Breast epithelium (tissue), 3 donors: ENCODE measurements around the gene RPUSD3.

Experiments used
- POLR2A ChIP-seq: fragments of 450-650 bp; IDR thresholded peaks from one replicate; pipeline ENCODE4 v1.6.1; 2016; ENCODE audit warnings: antibody characterized with exemption, mild to moderate bottlenecking, moderate library complexity
- TF ChIP-seq, protein P1 (sequence below), 3 donors: fragments of 450-650 bp; IDR thresholded peaks; one replicate each; pipeline ENCODE4 v1.5.1; 2016 to 2017; ENCODE audit warnings: antibody characterized with exemption in 3 of 3, mild to moderate bottlenecking in 3 of 3, moderate library complexity in 3 of 3

DNA sequence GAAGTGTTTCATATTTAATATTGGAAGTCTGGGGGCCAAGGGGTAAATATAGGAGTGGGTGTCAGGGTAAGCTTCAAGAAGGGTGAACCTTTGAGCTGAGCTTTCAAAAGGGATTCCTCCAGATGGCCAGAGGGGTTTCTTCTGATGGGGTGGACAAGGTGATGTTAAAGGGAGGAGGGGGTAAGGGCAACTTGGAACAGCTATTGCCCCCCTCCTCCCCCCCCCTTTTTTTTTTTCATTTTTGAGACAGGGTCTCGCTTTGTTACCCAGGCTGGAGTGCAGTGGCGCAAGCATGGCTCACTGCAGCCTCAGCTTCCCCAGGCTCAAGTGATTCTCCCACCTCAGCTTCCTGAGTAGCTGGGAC is 35.8 kb downstream of the RPUSD3 start:
- no peak for TF ChIP-seq POLR2A
- TF ChIP-seq, protein P1, sequence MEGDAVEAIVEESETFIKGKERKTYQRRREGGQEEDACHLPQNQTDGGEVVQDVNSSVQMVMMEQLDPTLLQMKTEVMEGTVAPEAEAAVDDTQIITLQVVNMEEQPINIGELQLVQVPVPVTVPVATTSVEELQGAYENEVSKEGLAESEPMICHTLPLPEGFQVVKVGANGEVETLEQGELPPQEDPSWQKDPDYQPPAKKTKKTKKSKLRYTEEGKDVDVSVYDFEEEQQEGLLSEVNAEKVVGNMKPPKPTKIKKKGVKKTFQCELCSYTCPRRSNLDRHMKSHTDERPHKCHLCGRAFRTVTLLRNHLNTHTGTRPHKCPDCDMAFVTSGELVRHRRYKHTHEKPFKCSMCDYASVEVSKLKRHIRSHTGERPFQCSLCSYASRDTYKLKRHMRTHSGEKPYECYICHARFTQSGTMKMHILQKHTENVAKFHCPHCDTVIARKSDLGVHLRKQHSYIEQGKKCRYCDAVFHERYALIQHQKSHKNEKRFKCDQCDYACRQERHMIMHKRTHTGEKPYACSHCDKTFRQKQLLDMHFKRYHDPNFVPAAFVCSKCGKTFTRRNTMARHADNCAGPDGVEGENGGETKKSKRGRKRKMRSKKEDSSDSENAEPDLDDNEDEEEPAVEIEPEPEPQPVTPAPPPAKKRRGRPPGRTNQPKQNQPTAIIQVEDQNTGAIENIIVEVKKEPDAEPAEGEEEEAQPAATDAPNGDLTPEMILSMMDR (IDR thresholded peaks at IDR 0.05) = no peak
